ENCODE results near the gene HOXA1.
"Not testable (repeated sequence)": the region's sequence is repeated elsewhere in the genome, so short reads cannot be mapped to it uniquely, and the experiment has no call there.

The HOXA1 gene

DNA sequence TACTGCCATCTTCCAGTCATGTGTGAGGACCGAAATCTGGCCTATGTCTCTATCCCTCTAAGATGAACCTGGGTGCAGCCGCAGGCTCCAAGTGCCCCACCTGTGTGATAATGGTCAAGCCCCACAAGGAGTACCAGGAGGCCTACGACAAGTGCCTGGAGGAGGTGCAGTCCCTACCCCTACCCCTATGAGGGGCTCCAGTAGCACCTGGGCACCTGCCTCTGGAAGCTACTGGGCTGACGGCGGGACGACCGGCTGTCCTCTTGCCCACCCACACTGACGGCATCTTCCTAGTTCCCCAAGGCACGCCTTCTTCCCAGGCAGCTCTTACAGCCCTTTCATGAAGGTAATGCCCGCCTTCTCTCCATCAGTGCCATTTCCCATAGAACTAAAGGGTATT is 47.4 kb downstream of the HOXA1 start:
- H3K4me1 Mint-ChIP-seq = no peaks in the 10 kb centered on the region
- no peak overlapping the region for H3K27ac Mint-ChIP-seq
- peaks cover 1% of the 10 kb centered on the region for H3K27me3 Mint-ChIP-seq
- H3K36me3 Mint-ChIP-seq = no peaks in the 10 kb centered on the region
- no peak overlapping the region for H3K4me3 Mint-ChIP-seq
- ATAC-seq (ENCODE audit: low read depth) = no peak
- H3K9me3 Mint-ChIP-seq = no peaks in the 10 kb centered on the region
- DNase-seq (ENCODE audit: low spot score in 2 of 2) = no peak

DNA sequence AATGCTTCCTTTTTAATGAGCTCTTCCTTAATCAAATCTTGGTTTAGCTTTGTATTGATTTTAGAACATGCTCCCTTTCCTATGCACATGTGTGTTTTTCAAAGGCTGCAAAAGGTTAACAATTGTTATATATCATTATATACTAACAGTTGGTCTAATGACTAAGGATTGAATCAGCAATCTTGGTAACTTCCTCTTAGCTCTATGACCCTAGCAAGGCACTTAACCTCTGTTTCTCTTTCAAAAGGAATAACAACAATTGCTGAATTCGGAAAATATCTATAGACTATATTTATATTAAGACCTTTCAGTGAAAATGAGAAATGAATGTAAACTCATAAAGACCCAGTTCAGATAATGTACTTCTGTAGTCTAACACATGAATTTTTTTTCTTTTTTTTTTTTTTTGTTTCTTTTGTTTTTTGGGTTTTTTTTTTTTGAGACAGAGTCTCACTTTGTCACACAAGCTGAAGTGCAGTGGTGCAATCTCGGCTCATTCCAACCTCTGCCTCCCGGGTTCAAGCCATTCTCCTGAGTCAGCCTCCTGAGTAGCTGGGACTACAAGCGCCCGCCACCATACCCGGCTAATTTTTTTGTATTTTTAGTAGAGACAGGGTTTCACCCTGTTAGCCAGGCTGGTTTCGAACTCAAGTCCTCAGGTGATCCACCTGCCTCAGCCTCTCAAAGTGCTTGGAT is 48.8 kb downstream of the HOXA1 start:
- DNase-seq (ENCODE audit: low spot score in 2 of 2) (no peak), ATAC-seq (ENCODE audit: low read depth) (no peak)
- H3K27me3 Mint-ChIP-seq = peaks cover 5% of the 10 kb centered on the region
- no peaks in the 10 kb centered on the region for H3K9me3 Mint-ChIP-seq
- no peak overlapping the region for H3K4me3 Mint-ChIP-seq
- H3K27ac Mint-ChIP-seq = no peak overlapping the region
- no peaks in the 10 kb centered on the region for H3K36me3 Mint-ChIP-seq
- H3K4me1 Mint-ChIP-seq = no peaks in the 10 kb centered on the region

DNA sequence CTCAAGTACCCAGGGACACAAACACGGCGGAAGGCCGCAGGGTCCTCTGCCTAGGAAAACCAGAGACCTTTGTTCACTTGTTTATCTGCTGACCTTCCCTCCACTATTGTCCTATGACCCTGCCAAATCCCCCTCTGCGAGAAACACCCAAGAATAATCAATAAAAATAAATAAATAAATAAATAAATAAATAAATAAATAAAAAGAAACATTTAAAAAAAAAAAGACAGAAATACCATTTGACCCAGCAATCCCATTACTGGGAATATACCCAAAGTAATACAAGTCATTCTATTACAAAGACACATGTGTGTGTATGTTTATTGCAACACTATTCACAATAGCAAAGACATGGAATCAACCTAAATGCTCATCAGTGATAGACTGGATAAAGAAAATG is 49.8 kb downstream of the HOXA1 start:
- not testable (repeated sequence) for DNase-seq (ENCODE audit: low spot score in 2 of 2)

DNA sequence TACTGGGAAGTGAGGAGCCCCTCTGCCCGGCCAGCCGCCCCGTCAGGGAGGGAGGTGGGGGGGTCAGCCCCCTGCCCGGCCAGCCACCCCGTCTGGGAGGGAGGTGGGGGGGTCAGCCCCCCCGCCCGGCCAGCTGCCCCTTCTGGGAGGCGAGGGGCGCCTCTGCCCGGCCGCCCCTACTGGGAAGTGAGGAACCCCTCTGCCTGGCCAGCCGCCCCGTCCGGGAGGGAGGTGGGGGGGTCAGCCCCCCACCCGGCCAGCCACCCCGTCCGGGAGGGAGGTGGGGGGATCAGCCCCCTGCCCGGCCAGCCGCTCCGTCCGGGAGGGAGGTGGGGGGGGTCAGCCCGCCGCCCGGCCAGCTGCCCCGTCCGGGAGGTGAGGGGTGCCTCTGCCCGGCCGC is 50.7 kb downstream of the HOXA1 start:
- H3K27ac Mint-ChIP-seq; H3K27me3 Mint-ChIP-seq; H3K4me1 Mint-ChIP-seq; DNase-seq (ENCODE audit: low spot score in 2 of 2); H3K36me3 Mint-ChIP-seq; ATAC-seq (ENCODE audit: low read depth); H3K4me3 Mint-ChIP-seq; H3K9me3 Mint-ChIP-seq: not testable (repeated sequence)

More for the DNA sequence above, 49.8 kb downstream of the HOXA1 start:
- not testable (repeated sequence) for H3K4me1 Mint-ChIP-seq; H3K27me3 Mint-ChIP-seq; H3K27ac Mint-ChIP-seq; ATAC-seq (ENCODE audit: low read depth); H3K9me3 Mint-ChIP-seq; H3K4me3 Mint-ChIP-seq; H3K36me3 Mint-ChIP-seq

All from memory B cell (primary cell).